ENCODE results near the gene FRS2. TPM values are rescaled to one million over a fixed set of nuclear protein-coding genes. Genes with fewer than 3 reads are reported as not detected.
"Not testable (repeated sequence)": the region's sequence is repeated elsewhere in the genome, so short reads cannot be mapped to it uniquely, and the experiment has no call there.

FRS2 gene
- total RNA-seq, 1 experiment from 2014 or later = 33.7 TPM

DNA sequence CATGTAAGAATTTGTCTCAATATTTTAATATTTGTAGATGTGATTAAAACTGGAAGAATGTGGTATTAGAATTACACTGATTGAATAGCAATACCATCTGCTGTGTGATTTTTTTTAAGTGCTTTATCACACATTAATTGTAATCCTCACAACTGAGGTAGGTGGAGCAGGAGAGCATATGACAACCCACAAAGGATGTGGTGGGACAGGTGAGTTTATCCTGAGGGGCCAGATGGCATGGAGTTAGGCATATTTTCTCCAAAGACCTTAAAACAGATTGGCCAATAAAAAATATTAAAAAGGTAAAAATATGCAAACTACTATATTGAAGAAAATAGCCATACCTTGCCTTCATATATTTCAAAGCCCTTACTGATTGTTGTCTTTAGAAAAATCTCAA, 132.8 kb downstream of the FRS2 start:
- no peaks in the 10 kb centered on the region for H3K4me1 ChIP-seq (ENCODE audit: insufficient read depth, low read length)
- no peak overlapping the region for H3K4me3 Mint-ChIP-seq
- H2AFZ ChIP-seq (ENCODE audit: low read length) = no peak overlapping the region
- H3K9me3 ChIP-seq (ENCODE audit: control insufficient read depth, low read depth, low read length) = no peaks in the 10 kb centered on the region
- H3K9me3 Mint-ChIP-seq = 0 out of 5 replicates have a peak, but pooled peaks cover 0 to 2% of the 10 kb centered on the region in 2 experiments
- H2AK5ac ChIP-seq (ENCODE audit: insufficient read length, low read length) = no peak overlapping the region
- no peak overlapping the region for H2BK20ac ChIP-seq (ENCODE audit: low read depth, low read length, poor library complexity, severe bottlenecking)
- H3K14ac ChIP-seq (ENCODE audit: insufficient read depth, low read length) = no peak overlapping the region
- no peak overlapping the region for H4K8ac ChIP-seq (replicated peaks; ENCODE audit: insufficient read length, low read depth, low read length)
- H4K91ac ChIP-seq (ENCODE audit: insufficient read length, low read depth, low read length) = no peak overlapping the region
- H2BK12ac ChIP-seq (ENCODE audit: insufficient read length, low read depth, low read length) = no peak overlapping the region
- H3K23me2 ChIP-seq (ENCODE audit: insufficient read length, low read depth, low read length, poor library complexity, severe bottlenecking) = no peaks in the 10 kb centered on the region
- no peak overlapping the region for H3K23ac ChIP-seq (ENCODE audit: insufficient read length, low read depth, low read length)
- H3K9ac ChIP-seq (ENCODE audit: extremely low read depth, insufficient read length, low read length) = no peak overlapping the region
- no peaks in the 10 kb centered on the region for H4K20me1 ChIP-seq (ENCODE audit: control insufficient read depth, insufficient read depth, insufficient read length)
- no peak overlapping the region for H2BK5ac ChIP-seq (ENCODE audit: insufficient read length, low read length)
- no peak overlapping the region for H3K18ac ChIP-seq (ENCODE audit: insufficient read length, low read depth, low read length)
- no peak overlapping the region for H3K4me2 ChIP-seq (ENCODE audit: insufficient read depth, insufficient read length, low read length)
- H3K79me1 ChIP-seq (ENCODE audit: insufficient read depth, low read depth, low read length, poor library complexity, severe bottlenecking) = no peaks in the 10 kb centered on the region
- H3K27me3 ChIP-seq (ENCODE audit: insufficient read depth, low read length) = no peaks in the 10 kb centered on the region
- H2BK15ac ChIP-seq (ENCODE audit: low read depth, low read length) = no peak overlapping the region
- TF ChIP-seq, protein P1, sequence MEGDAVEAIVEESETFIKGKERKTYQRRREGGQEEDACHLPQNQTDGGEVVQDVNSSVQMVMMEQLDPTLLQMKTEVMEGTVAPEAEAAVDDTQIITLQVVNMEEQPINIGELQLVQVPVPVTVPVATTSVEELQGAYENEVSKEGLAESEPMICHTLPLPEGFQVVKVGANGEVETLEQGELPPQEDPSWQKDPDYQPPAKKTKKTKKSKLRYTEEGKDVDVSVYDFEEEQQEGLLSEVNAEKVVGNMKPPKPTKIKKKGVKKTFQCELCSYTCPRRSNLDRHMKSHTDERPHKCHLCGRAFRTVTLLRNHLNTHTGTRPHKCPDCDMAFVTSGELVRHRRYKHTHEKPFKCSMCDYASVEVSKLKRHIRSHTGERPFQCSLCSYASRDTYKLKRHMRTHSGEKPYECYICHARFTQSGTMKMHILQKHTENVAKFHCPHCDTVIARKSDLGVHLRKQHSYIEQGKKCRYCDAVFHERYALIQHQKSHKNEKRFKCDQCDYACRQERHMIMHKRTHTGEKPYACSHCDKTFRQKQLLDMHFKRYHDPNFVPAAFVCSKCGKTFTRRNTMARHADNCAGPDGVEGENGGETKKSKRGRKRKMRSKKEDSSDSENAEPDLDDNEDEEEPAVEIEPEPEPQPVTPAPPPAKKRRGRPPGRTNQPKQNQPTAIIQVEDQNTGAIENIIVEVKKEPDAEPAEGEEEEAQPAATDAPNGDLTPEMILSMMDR (conservative IDR thresholded peaks at IDR 0.05) = peak; percentile 47; the same call in 1 of the 3 replicates
- H3K27me3 Mint-ChIP-seq (ENCODE audit: low read depth) = no peaks in the 10 kb centered on the region; the same call in 1 of the 2 replicates
- H3K36me3 Mint-ChIP-seq (ENCODE audit: insufficient read depth in 1 of 3, low read depth in 3 of 3) = peaks cover 37 to 51% (median 47%) of the 10 kb centered on the region in 3 experiments; a peak in 6 of 7 replicates
- no peak overlapping the region for H4K5ac ChIP-seq (ENCODE audit: insufficient read length, low read depth, low read length)
- no peaks in the 10 kb centered on the region for H3K4me1 Mint-ChIP-seq
- H3K4ac ChIP-seq (ENCODE audit: low read depth, low read length) = no peak overlapping the region
- H3K27ac Mint-ChIP-seq = no peak overlapping the region
- no peaks in the 10 kb centered on the region for H3K79me2 ChIP-seq (ENCODE audit: insufficient read depth, low read length)
- H2BK120ac ChIP-seq (ENCODE audit: low read depth, low read length, poor library complexity, severe bottlenecking) = no peak overlapping the region
- no peak overlapping the region for H3K56ac ChIP-seq (ENCODE audit: insufficient read length, low read depth, low read length)
- H3K27ac ChIP-seq (ENCODE audit: insufficient read length, low read depth, low read length) = no peak overlapping the region
- no peak for DNase-seq
- H3T11ph ChIP-seq (ENCODE audit: low read length) = no peak overlapping the region

DNA sequence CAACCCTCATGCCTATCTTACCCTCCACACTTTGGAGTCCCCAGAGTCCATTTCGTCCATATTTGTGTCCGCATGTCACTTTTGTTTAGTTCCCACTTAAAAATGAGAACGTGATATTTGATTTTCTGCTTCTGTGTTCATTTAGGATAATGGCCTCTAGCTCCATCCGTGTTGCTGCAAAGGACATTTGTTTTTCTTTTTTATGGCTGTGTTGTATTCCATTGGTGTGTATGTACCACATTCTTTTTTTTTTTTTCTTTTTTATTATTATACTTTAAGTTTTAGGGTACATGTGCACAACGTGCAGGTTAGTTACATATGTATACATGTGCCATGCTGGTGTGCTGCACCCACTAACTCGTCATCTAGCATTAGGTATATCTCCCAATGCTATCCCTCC, 133.4 kb downstream of the FRS2 start:
- H2AFZ ChIP-seq (ENCODE audit: low read length); H3K9me3 ChIP-seq (ENCODE audit: control insufficient read depth, low read depth, low read length); H3K79me1 ChIP-seq (ENCODE audit: insufficient read depth, low read depth, low read length, poor library complexity, severe bottlenecking); H4K8ac ChIP-seq (replicated peaks; ENCODE audit: insufficient read length, low read depth, low read length); H2BK12ac ChIP-seq (ENCODE audit: insufficient read length, low read depth, low read length); H3K23ac ChIP-seq (ENCODE audit: insufficient read length, low read depth, low read length); H2BK120ac ChIP-seq (ENCODE audit: low read depth, low read length, poor library complexity, severe bottlenecking); H3K27ac Mint-ChIP-seq; H2BK15ac ChIP-seq (ENCODE audit: low read depth, low read length); H4K20me1 ChIP-seq (ENCODE audit: control insufficient read depth, insufficient read depth, insufficient read length); H3K18ac ChIP-seq (ENCODE audit: insufficient read length, low read depth, low read length); H3K79me2 ChIP-seq (ENCODE audit: insufficient read depth, low read length); H3K4me2 ChIP-seq (ENCODE audit: insufficient read depth, insufficient read length, low read length); H3T11ph ChIP-seq (ENCODE audit: low read length); H3K4me1 ChIP-seq (ENCODE audit: insufficient read depth, low read length); H3K27me3 Mint-ChIP-seq (ENCODE audit: low read depth); H3K27ac ChIP-seq (ENCODE audit: insufficient read length, low read depth, low read length); H3K14ac ChIP-seq (ENCODE audit: insufficient read depth, low read length); H2BK5ac ChIP-seq (ENCODE audit: insufficient read length, low read length); H4K5ac ChIP-seq (ENCODE audit: insufficient read length, low read depth, low read length); H3K4ac ChIP-seq (ENCODE audit: low read depth, low read length); H3K27me3 ChIP-seq (ENCODE audit: insufficient read depth, low read length); DNase-seq; H3K9ac ChIP-seq (ENCODE audit: extremely low read depth, insufficient read length, low read length); H3K9me3 Mint-ChIP-seq; H3K4me3 Mint-ChIP-seq; H3K23me2 ChIP-seq (ENCODE audit: insufficient read length, low read depth, low read length, poor library complexity, severe bottlenecking); H3K4me1 Mint-ChIP-seq; H4K91ac ChIP-seq (ENCODE audit: insufficient read length, low read depth, low read length); H2AK5ac ChIP-seq (ENCODE audit: insufficient read length, low read length); H2BK20ac ChIP-seq (ENCODE audit: low read depth, low read length, poor library complexity, severe bottlenecking); H3K56ac ChIP-seq (ENCODE audit: insufficient read length, low read depth, low read length): not testable (repeated sequence)
- peaks cover 32 to 45% (median 41%) of the 10 kb centered on the region in 3 experiments; a peak in 6 of 7 replicates for H3K36me3 Mint-ChIP-seq (ENCODE audit: insufficient read depth in 1 of 3, low read depth in 3 of 3)
- no CpG with 5 or more reads among the region's 6 CpGs for WGBS (ENCODE audit: extremely low coverage, insufficient read length, low lambda C conversion rate)
